Limb (tissue), 2 donors: ENCODE measurements around the gene SLF1.

Experiments
- DNase-seq, 2 donors: peaks; one replicate each; pipeline ENCODE4 v3.0.0-alpha.2; 2016; ENCODE audit errors: extremely low spot score in 2 of 2

The SLF1 gene

GRCh38 chr5:94661086-94661485 is 42.6 kb downstream of the SLF1 start:
- DNase-seq, result no peak

GRCh38 chr5:94667937-94668336 is 49.5 kb downstream of the SLF1 start:
- DNase-seq, result no peak

- no peak for DNase-seq
Observed at GRCh38 chr5:94670726-94671125, 52.3 kb downstream of the SLF1 start.

GRCh38 chr5:94672746-94673145 is 54.3 kb downstream of the SLF1 start:
- DNase-seq, result no peak

GRCh38 chr5:94674490-94675382 is 56.3 kb downstream of the SLF1 start:
- DNase-seq, result no peak

GRCh38 chr5:94675965-94676618 is 57.6 kb downstream of the SLF1 start:
- DNase-seq, result no peak

GRCh38 chr5:94682814-94683520 is 64.5 kb downstream of the SLF1 start:
- no peak for DNase-seq

GRCh38 chr5:94689908-94690307 is 71.4 kb downstream of the SLF1 start:
- no peak for DNase-seq

- no peak for DNase-seq
Observed at GRCh38 chr5:94690778-94691177, 72.3 kb downstream of the SLF1 start.

- DNase-seq, result no peak
Observed at GRCh38 chr5:94691291-94691690, 72.8 kb downstream of the SLF1 start.

GRCh38 chr5:94691949-94692348 is 73.5 kb downstream of the SLF1 start:
- peak; percentile 22 to 35 for DNase-seq

- no peak for DNase-seq
Observed at GRCh38 chr5:94692581-94692980, 74.1 kb downstream of the SLF1 start.

GRCh38 chr5:94693043-94693822 is 74.8 kb downstream of the SLF1 start:
- peak in 1 of 2 donors; percentile 45 for DNase-seq

- DNase-seq, result no peak
Observed at GRCh38 chr5:94693845-94694370, 75.4 kb downstream of the SLF1 start.

- DNase-seq, result no peak
Observed at GRCh38 chr5:94694671-94695070, 76.2 kb downstream of the SLF1 start.

GRCh38 chr5:94698197-94698596 is 79.7 kb downstream of the SLF1 start:
- DNase-seq, result no peak

GRCh38 chr5:94699562-94699961 is 81.1 kb downstream of the SLF1 start:
- no peak for DNase-seq

- DNase-seq, result no peak
Observed at GRCh38 chr5:94700592-94700991, 82.1 kb downstream of the SLF1 start.

- no peak for DNase-seq
Observed at GRCh38 chr5:94702729-94703128, 84.3 kb downstream of the SLF1 start.

GRCh38 chr5:94705427-94705826 is 87.0 kb downstream of the SLF1 start:
- no peak for DNase-seq

- no peak for DNase-seq
Observed at GRCh38 chr5:94707359-94707758, 88.9 kb downstream of the SLF1 start.
